ENCODE data around the gene GARIN5A.

Gene GARIN5A

GRCh38 chr19:50459638-50460037 lies 17.0 kb downstream of the GARIN5A start:
- no peak overlapping the region for H3K4me3 ChIP-seq (ENCODE audit: low read depth, low read length)
- in situ Hi-C loops (cut with HindIII; ENCODE audit: low sequenced_read_pairs): no loop called here
- no peak for DNase-seq (ENCODE audit: low read depth)
- TF ChIP-seq, protein P1, sequence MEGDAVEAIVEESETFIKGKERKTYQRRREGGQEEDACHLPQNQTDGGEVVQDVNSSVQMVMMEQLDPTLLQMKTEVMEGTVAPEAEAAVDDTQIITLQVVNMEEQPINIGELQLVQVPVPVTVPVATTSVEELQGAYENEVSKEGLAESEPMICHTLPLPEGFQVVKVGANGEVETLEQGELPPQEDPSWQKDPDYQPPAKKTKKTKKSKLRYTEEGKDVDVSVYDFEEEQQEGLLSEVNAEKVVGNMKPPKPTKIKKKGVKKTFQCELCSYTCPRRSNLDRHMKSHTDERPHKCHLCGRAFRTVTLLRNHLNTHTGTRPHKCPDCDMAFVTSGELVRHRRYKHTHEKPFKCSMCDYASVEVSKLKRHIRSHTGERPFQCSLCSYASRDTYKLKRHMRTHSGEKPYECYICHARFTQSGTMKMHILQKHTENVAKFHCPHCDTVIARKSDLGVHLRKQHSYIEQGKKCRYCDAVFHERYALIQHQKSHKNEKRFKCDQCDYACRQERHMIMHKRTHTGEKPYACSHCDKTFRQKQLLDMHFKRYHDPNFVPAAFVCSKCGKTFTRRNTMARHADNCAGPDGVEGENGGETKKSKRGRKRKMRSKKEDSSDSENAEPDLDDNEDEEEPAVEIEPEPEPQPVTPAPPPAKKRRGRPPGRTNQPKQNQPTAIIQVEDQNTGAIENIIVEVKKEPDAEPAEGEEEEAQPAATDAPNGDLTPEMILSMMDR (IDR thresholded peaks at IDR 0.05; ENCODE audit: low read depth, low read length, missing control alignments): no peak

DNA sequence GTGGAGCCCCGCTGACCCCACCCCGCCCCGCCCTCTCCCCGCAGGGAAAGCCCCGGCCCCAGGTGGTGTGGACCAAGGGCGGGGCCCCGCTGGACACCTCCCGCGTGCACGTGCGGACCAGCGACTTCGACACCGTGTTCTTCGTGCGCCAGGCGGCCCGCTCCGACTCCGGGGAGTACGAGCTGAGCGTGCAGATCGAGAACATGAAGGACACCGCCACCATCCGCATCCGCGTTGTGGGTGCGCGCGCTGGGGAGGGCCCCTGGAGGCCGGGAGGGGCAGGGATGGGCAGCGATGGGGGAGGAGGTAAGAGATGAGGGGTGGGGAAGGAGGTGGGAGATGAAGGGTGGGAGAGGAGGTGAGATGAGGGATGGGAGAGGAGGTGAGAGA lies 17.6 kb downstream of the GARIN5A start:
- H3K4me3 ChIP-seq (ENCODE audit: low read depth, low read length): no peak overlapping the region
- no peak for DNase-seq (ENCODE audit: low read depth)
- in situ Hi-C loops (cut with HindIII; ENCODE audit: low sequenced_read_pairs): no loop called here
- TF ChIP-seq, protein P1 (IDR thresholded peaks at IDR 0.05; ENCODE audit: low read depth, low read length, missing control alignments): no peak

GRCh38 chr19:50458396-50459066 lies 18.1 kb downstream of the GARIN5A start:
- H3K4me3 ChIP-seq (ENCODE audit: low read depth, low read length): no peak overlapping the region
- no peak for DNase-seq (ENCODE audit: low read depth)
- TF ChIP-seq, protein P1 (IDR thresholded peaks at IDR 0.05; ENCODE audit: low read depth, low read length, missing control alignments): no peak
- in situ Hi-C loops (cut with HindIII; ENCODE audit: low sequenced_read_pairs): no loop called here

DNA sequence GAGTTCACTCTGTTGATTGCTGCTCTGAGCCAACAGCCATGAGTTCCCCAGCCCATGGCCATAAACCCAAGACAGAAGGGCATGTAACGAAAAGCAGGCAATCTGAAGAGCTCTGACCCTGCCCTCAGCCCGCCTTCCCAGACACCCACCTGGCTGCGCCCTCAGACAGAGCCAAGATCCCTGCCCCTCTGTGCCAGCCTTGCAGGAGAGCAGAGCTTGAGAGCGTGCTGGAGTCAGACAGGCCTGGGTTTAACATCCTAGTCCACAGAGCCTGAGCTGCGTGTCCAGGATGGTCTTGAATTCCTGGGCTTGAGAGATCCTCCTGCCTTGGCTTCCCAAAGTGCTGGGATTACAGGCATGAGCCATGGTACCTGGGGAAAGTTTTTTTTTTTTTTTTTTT lies 19.3 kb downstream of the GARIN5A start:
- DNase-seq (ENCODE audit: low read depth): no peak
- TF ChIP-seq, protein P1 (IDR thresholded peaks at IDR 0.05; ENCODE audit: low read depth, low read length, missing control alignments): no peak
- in situ Hi-C loops (cut with HindIII; ENCODE audit: low sequenced_read_pairs): no loop called here
- no peak overlapping the region for H3K4me3 ChIP-seq (ENCODE audit: low read depth, low read length)

DNA sequence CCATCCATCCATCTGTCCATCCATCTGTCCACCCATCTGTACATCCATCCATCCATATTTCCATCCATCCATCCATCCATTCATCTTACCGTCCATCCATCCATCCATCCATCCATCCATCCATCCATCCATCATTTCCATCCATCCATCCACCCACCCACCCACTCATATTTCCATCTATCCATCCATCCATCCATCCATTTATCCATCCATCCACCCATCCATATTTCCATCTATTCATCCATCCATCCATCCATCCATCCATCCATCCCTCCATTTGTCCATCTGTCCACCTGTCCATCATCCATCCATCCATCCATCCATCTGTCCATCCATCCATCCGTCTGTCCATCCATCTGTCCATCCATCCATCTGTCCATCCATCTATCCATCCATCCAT lies 20.7 kb downstream of the GARIN5A start:
- in situ Hi-C loops (cut with HindIII; ENCODE audit: low sequenced_read_pairs): no loop called here
- H3K4me3 ChIP-seq (ENCODE audit: low read depth, low read length): no peak overlapping the region
- DNase-seq (ENCODE audit: low read depth): no peak
- TF ChIP-seq, protein P1 (IDR thresholded peaks at IDR 0.05; ENCODE audit: low read depth, low read length, missing control alignments): no peak

DNA sequence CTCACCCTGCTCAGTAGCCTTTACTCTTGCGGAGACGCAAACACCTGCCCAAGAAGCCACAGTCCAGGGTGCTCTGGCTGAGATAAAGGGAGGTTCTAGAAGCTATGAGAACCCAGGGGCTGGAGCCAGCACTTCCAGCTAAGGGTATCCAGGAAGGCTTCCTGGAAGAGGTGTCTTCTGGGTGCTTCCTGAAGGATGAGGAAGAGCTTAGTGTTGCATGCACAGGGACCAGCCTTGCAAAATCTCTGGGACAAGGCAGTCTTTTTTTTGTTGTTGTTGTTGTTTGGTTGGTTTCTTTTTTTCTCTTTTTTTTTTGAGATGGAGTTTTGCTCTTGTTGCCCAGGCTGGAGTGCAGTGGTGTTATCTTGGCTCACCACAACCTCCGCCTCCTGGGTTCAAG lies 23.4 kb downstream of the GARIN5A start:
- in situ Hi-C loops (cut with HindIII; ENCODE audit: low sequenced_read_pairs): no loop called here
- DNase-seq (ENCODE audit: low read depth): no peak
- TF ChIP-seq, protein P1 (IDR thresholded peaks at IDR 0.05; ENCODE audit: low read depth, low read length, missing control alignments): no peak
- H3K4me3 ChIP-seq (ENCODE audit: low read depth, low read length): no peak overlapping the region
